Urothelium cell line (cell line): ENCODE results near the gene DLG1.
"Not testable (repeated sequence)": the region's sequence is repeated elsewhere in the genome, so short reads cannot be mapped to it uniquely, and the experiment has no call there.

Experiments
- DNase-seq: peaks from one replicate; pipeline ENCODE4 v3.0.0; 2011; ENCODE audit warnings: low spot score, mixed read lengths
- FAIRE-seq: peaks from 2 replicates; lab custom pipeline; 2011; peaks lifted over from hg19 to GRCh38; lab: Jason Lieb, UNC

The DLG1 gene

DNA sequence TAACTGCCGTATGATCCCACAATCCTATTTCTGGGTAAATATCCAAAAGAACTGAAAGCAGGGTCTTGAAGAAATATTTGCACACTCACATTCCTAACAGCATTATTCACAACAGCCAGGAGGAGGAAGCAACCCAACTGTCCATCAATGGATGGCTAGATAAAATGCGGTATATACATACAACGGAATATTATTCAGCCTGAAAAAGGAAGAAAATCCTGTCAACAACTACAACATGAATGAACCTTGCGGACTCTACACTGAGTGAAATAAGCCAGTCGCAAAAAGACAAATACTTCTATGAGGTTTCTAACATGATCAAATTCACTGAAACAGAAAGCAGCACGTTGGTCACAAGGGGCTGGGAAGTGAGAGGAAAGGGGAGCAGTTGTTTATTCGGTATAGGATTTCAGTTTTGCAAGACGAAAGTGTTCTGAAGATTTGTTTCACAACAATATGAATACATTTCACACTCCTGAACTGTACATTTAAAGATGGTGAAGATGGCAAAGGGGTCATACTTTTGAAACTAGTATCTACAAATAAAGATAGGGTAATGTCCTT is 6.2 kb downstream of the DLG1 start:
- FAIRE-seq (no peak), DNase-seq (no peak)

DNA sequence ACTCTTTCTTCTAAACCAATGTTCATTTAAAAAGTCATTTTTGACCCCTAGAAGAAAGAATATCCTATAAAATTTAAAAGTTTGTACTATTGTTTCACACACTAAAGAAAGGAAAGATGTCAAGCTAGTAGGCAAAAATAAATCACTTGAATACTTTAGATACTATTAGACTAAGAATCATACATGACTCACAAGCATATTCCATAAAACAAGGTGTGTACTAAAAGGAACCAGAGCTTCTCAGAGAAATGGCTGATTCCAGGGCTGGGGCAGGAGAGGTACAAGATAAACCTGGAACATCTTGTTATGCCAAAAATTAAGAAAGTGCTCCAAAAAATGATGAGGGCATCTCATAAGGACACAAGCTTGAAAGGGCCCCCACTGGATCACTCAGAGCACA is 8.7 kb downstream of the DLG1 start:
- FAIRE-seq (no peak), DNase-seq (no peak)

DNA sequence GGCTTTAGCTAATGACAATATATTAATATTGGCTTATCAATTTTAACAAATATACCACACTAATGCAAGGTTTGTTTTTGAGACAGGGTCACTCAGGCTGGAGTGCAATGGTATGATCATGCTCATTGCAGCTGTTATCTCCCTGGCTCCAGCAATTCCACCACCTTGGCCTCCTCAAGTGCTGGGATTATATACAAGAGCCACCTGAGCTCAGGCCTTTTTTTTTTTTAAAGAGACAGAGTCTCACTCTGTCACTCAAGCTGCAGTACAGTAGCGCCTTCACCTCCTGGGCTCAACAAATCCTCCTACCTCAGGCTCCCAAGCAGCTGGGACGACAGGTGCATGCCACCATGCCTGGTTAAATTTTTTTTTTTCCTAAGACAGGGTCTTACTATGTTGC is 11.7 kb downstream of the DLG1 start:
- FAIRE-seq: no peak
- DNase-seq: no peak

DNA sequence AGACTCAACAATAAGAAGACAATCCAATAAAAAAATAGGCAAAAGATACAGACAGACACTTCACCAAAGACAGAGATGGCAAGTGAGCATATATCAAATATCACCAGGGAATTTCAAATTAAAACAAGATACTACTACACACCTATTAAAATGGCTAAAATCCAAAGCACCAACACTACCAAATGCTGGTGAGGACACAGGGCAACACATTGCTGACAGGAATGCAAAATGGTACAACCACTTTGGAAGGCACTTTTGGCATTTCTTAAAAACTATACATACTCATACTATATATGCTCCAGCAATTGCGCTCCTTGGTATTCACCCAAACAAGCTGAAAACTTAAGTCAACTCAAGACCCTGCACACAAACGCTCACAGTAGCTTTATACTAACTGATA is 12.9 kb downstream of the DLG1 start:
- no peak for FAIRE-seq

DNA sequence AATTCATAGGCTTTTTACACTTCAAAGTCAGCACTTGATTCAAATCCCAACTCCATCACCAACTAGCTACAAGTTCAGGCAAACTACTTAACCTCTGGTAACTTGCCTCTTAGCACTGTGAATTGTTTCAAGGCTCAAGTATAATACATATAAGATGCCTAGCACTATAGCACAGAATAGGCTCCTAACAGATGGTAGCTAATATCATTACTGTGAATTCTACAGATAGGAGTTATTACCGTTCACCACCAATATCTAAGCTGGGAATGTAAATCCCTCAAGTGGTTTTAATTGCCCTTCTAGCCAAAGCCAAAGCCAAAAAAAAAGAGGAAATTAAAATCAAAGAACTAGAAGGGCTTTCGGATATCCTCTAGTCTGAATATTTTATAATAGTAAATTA is 15.4 kb downstream of the DLG1 start:
- DNase-seq (no peak), FAIRE-seq (no peak)

More for the DNA sequence above, 12.9 kb downstream of the DLG1 start:
- no peak for DNase-seq

DNA sequence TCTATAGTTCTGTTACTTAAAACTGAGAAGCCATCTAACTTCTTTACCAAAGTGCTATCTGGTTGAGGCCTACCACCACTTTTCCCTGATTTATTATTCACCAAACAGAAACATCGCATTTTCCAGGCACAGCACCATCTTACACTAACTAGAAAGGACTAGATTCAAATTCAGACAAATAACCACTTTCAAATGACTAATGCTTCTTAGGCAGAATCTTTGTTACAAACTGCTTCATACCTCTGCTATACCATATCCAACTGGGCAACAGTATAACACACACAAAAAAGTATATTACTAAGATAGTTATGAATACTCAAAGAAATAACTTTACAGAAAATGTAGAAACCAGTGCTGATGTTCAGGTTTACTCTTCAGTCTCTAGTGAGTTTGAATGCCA is 16.6 kb downstream of the DLG1 start:
- FAIRE-seq: no peak
- no peak for DNase-seq

DNA sequence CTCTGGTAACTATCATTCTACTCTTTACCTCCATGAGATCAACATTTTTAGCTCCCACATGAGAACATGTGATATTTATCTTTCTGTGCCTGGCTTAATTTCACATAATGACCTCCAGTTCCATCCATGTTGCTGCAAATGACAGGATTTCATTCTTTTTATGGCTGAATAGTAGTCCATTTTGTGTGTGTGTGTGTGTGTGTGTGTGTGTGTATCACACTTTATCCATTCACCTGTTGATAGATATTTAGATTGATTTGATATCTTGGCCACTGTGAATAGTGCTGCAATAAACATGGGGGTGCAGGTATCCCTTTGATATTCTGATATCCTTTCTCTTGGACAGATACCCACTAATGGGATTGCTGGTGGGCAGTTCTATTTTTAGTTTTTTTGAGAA is 18.3 kb downstream of the DLG1 start:
- no peak for FAIRE-seq
- DNase-seq: no peak

DNA sequence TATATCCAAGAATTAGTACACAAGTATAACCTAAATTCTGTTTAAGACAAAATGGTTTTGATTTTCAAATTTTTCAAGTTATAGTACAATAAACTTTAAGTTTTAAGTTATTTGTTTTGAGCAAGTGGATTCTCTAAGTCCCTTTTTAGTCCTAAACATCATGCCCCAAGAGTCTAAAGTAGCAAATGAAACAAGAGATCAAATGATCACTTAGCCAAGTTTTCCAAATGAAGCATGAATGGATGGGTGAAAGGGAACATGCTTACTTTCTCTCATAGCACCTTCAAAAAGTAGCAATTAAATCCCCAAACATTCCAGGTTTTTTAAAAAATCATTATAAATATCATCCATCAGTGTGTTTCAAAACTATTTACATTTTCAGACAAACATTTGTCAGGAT is 19.5 kb downstream of the DLG1 start:
- no peak for FAIRE-seq
- DNase-seq: no peak

DNA sequence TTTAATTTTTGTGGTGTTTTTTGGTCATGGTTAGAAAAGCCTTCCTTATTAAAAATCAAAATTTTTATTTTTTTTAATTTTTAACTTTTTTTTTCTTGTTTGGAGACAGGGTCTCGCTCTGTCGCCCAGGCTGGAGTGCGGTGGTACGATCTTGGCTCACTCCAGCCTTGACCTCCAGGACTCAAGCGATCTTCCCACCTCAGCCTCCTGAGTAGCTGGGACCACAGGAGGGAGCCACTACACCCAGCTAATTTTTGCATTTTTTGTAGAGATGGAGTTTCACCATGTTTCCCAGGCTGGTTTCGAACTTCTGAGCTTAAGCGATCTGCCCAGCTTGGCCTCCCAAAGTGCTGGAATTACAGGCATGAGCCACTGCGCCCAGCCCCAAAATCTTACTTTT is 21.6 kb downstream of the DLG1 start:
- not testable (repeated sequence) for DNase-seq, FAIRE-seq

DNA sequence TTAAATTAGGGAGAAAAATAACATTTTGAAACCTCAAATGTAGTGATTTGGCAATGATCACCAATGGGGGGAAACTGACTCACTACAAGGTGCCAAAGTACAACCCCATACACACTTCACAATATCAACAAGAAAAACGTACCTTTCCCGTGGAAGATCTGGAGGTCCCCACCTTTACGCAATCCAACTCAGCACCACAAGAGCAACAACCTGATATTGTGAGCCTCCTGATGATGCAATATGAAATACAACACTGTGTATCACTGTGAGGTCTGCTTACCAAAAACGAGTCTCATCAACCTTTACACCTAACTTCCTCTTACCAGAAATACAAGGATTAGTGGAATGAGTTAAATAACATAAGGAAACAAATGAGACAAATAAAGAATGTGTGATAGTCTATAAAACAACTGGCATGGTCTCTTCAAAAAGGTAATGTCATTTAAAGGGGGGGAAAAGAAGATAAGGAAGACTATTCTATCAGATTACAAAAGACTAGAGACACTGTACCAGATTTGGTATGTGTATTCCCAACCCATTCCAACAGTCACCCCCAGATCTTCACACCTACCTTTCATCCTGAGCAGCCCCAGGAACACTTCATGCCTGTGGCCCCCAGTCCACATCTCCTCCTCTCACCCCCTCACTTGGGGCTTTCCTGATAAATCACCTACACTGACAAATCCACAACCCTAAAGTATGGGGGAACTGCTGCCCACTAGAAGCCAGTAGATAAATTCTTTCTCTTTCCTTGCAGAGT is 27.7 kb downstream of the DLG1 start:
- no peak for FAIRE-seq
- DNase-seq: no peak

DNA sequence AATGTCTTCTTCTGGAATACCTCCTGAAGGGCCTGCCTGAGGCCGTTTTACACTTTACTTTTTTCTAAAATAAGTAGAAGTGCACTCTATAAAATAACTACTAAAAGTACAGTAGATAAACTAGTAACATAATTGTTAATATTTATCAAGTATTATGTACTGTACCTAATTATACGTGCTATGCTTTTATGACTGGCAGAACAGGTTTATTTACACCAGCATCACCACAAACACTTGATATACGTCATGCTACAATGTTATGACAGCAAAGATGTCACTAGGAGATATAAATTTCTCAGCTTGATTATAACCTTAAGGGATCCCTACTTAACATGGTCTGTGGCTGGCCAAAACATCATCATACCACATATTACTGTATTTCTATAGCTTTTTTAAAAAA is 29.4 kb downstream of the DLG1 start:
- no peak for FAIRE-seq

DNA sequence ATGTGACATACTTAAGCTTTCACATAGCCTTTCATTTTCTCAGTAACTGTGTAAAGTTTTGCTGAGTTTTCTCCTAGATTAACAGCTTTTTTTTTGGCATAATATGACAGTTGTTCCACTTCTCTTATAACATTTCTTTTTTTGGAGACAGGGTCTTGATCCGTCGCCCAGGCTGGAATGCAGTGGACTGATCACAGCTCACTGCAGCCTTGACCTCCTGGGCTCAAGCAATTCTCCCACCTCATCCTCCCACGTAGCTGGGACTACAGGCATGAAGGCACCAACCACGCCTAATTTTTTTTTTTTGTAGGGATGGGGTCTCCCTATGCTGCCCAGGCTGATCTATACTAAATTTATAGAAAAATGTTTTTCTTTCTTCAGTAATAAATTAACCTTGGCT is 30.1 kb downstream of the DLG1 start:
- FAIRE-seq: no peak
- no peak for DNase-seq

More for the DNA sequence above, 29.4 kb downstream of the DLG1 start:
- no peak for DNase-seq

DNA sequence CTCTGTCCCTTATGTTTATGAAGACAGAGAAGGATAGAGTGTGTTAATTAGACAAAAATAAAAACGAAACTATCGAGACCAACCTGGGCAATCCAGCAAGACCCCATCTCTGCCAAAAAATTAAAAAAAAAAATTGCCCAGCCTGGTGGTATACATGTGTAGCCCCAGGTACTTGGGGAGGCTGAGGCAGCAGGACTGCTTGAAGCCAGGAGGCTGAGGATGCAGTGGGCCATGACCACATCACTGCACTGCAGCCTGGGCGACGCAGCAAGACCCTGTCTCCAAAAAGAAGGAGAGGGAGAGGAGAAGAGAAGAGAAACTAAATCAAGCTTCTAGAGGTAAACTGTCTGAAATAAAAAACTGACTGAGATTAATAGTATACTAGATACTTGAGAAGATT is 32.1 kb downstream of the DLG1 start:
- DNase-seq (no peak), FAIRE-seq (no peak)

DNA sequence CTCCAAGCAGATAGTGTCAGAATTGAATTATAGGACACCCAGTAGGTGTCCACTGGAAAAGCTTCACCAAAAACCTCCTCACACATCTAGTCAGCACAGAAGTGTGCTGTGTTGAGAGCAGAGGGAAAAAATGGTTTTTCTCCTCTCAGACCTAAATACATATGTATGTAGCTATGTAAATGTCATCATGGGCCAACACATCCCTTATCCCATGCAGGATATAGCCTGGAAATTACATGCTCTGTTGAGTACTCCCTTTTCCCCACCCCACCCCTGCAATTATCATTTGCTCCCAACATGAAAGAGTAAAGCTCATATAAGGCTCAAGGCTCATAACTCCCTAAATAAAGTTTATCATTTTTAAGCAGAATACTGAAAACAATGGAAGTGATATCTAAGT is 35.7 kb downstream of the DLG1 start:
- DNase-seq: no peak
- no peak for FAIRE-seq

DNA sequence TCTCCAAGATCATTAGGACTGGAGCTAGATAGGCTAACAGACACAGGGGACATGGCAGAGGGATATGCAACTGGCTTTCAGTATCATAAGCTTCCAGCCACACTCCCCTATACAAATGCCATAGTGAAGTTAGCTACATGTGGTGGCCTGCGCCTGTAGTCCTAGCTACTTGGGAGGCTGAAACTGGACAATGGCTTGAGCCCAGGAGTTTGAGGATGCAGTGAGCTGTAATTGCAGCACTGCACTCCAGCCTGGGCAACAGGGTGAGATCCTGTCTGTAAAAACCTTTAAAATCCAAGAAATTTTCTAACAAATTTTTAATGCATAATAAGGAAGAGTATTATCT is 37.3 kb downstream of the DLG1 start:
- FAIRE-seq (no peak), DNase-seq (no peak)

DNA sequence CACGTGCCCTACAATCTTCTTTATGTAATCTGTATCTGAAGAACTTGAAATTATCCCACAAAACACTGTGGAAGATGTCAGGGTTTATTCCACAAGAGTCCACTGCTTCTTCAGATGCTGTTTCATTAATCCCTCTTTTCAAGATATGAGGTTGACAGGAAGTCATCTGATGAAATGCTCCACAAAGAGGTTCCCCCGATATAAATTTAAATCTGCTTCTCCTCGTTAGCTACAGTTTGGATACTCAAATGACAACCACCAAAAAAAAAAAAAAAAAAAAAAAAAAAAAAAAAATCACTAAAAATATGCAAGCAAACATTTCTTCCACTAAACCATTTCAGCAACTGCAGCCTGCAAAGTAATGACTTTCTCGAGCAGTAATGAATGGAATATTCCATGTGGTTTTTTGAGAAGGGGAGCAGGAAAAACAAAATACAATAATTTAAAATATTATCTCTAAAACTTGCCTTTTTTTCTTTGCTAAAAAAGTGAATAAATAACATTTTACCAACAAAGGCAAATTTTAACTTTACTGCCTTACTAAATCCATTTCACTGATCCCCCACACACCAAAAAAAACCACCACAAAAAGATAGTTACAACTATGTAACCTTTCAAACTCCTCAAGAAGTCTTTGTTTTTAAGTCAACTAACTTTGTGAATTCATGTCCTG is 37.8 kb downstream of the DLG1 start:
- no peak for FAIRE-seq

DNA sequence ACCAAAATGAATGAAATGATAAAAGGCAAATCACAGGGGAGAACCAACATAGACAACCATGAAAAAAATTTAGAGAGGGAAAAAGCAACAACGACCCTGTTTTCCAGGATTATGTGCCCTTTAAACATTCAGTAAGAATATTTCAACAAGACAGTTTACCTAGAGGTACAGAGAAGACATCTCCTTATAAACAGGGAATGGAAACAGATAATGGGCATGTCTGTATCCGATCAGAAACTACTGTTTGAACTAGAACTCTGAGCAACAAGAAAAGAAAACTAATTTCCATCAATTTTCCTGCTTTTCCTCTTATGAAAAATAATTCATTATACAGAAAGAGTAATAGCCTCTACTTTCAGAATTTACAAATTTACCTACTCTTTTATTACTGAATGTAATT is 39.3 kb downstream of the DLG1 start:
- FAIRE-seq: no peak
- no peak for DNase-seq

More for the DNA sequence above, 37.8 kb downstream of the DLG1 start:
- DNase-seq: no peak

DNA sequence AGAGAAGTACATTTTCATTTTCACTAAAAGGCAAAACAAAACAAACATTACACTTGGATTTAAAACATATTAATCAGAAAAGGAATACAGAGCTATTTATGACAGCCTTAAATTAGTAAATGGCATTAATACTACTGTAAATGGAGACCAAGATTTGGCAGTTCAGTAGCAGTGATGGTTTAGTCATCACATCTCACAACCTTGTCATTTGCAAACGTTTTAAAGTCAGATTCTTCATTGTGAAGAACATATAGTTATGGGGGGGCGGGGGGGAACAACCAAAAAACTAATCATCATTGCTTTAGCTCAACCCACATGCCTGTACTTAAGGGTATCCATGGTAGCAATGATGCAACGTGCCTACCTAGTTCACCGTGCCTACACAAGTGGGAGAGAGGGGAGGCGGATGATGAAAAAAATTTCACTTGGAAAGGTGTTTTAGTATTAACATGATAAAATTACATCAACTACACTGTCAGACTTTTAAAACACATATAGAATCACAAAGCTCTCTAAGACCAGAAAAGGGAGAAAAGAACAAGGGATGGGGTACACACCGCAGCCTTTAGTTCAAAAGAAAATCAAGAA is 40.1 kb downstream of the DLG1 start:
- no peak for FAIRE-seq
- no peak for DNase-seq

DNA sequence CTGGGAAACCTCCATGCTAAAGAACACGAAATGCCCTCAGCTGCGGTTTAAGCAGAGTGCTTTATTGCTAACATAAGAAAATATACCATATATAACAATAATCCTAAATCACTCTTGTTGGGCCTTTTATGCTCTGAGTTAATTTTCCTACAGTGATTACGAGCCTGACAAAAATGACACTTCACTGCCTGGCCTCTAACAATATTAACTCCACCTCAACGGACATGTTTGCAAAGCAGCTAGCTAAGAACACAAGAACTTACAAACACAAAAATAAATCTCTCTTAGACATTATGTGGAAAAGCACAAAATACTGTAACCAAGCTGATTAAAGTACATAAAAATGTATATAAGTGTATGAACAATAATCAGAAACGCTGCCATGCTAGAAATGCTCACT is 40.7 kb downstream of the DLG1 start:
- DNase-seq: no peak
- no peak for FAIRE-seq

DNA sequence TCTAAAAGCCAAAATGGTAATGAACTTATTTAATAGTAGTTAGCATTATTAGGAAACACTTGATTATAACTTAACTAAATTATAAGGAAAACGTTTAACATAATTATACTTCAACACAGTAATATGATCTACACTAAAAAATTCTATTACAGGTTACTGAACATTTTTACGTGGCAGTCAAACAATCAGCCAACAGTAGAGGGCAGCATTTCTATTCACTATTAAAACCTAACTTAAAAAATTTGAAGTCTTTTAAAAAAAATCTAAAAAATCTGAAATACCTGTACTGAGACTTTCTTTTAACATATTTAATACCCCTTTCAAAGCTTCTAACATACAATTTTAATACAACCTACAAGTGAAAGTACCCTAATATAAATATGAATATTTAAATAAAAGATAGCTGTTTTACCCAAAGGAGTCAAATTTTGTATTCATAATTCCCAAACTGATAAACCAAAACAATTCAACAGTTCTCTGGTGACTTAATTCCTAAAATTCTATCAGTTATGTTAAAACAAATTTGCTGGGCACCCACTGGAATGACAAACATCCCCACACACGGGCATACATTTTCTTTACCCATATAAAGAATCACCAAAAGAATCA is 41.5 kb downstream of the DLG1 start:
- no peak for FAIRE-seq

DNA sequence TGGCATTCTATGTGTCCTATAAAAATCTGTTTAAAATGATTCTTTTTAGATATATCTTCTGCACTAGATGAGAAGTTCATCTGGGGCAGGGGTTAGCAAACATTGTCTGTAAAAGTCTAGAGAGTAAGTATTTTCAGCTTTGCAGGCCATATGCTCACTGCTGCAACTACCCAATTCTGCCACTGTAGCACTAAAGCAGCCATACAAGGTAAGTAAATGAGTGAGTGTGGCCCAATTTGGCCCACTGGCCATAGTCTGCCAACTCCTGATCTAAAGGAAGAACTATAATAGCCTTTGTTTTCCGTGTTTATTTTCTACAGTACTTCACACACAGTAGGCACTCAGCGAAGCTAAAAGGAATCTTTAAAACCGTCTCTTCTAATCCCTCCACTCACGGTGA is 42.3 kb downstream of the DLG1 start:
- no peak for DNase-seq
- no peak for FAIRE-seq

More for the DNA sequence above, 41.5 kb downstream of the DLG1 start:
- DNase-seq: peak; percentile 6
